PC-3 (cell line): ENCODE data around the gene CBX1.

Experiments used
- CTCF ChIP-seq: fragments of 300-600 bp; sonication (generic); conservative IDR thresholded peaks from 2 replicates; pipeline ENCODE4 v1.5.1; 2017; ENCODE audit warnings: antibody characterized with exemption, low read depth, mild to moderate bottlenecking, low read length
- EZH2 ChIP-seq: fragments of 300-600 bp; sonication (generic); IDR thresholded peaks from one replicate; pipeline ENCODE4 v1.6.1; 2017; ENCODE audit warnings: antibody characterized with exemption, mild to moderate bottlenecking, low read length; ENCODE audit not compliant: unreplicated experiment
- EZH2phosphoT487 ChIP-seq: fragments of 300-600 bp; sonication (generic); IDR thresholded peaks from 2 replicates; pipeline ENCODE4 v1.6.1; 2018; ENCODE audit warnings: mild to moderate bottlenecking, antibody characterized with exemption, low read length, borderline replicate concordance

GRCh38 chr17:48095611-48096010, 5.7 kb downstream of the CBX1 start:
- no peak for TF ChIP-seq CTCF
- TF ChIP-seq EZH2phosphoT487: no peak
- no peak for TF ChIP-seq EZH2
